Measurements from ENCODE around the gene NUP133.

Gene NUP133

GRCh38 chr1:229428256-229428655 is 79.9 kb downstream of the NUP133 start:
- Histone ChIP-seq H3K4me1 (ENCODE audit: low read depth, poor library complexity, severe bottlenecking) (peaks cover 13% of the 10 kb centered on the region), H3K79me2 (ENCODE audit: insufficient read depth, low read depth) (no peaks in the 10 kb centered on the region), H4K20me1 (ENCODE audit: insufficient read depth) (no peaks in the 10 kb centered on the region), H3K27ac (no peak overlapping the region), H3K27me3 (ENCODE audit: insufficient read depth, low read depth) (no peaks in the 10 kb centered on the region; the same call in 1 of the 2 replicates), H2AFZ (ENCODE audit: low read depth) (no peak overlapping the region), H3K9ac (no peak overlapping the region), H3K4me2 (no peak overlapping the region), H3K4me3 (IDR thresholded peaks at IDR 0.05; ENCODE audit: insufficient read depth, low read depth, low read length) (no peak overlapping the region), H3K36me3 (ENCODE audit: insufficient read depth) (no peaks in the 10 kb centered on the region)
- no peak for TF ChIP-seq CTCF (conservative IDR thresholded peaks at IDR 0.05; ENCODE audit: low read depth, low read length)

GRCh38 chr1:229427572-229427971 is 80.6 kb downstream of the NUP133 start:
- no peaks in the 10 kb centered on the region; the same call in 1 of the 2 replicates for H3K27me3 ChIP-seq (ENCODE audit: insufficient read depth, low read depth)
- no peak overlapping the region for H2AFZ ChIP-seq (ENCODE audit: low read depth)
- TF ChIP-seq CTCF (conservative IDR thresholded peaks at IDR 0.05; ENCODE audit: low read depth, low read length) = no peak
- no peaks in the 10 kb centered on the region for H3K79me2 ChIP-seq (ENCODE audit: insufficient read depth, low read depth)
- no peak overlapping the region for H3K27ac ChIP-seq
- H4K20me1 ChIP-seq (ENCODE audit: insufficient read depth) = no peaks in the 10 kb centered on the region
- no peak overlapping the region for H3K4me3 ChIP-seq (IDR thresholded peaks at IDR 0.05; ENCODE audit: insufficient read depth, low read depth, low read length)
- peaks cover 13% of the 10 kb centered on the region for H3K4me1 ChIP-seq (ENCODE audit: low read depth, poor library complexity, severe bottlenecking)
- no peak overlapping the region for H3K9ac ChIP-seq
- no peak overlapping the region for H3K4me2 ChIP-seq
- no peaks in the 10 kb centered on the region for H3K36me3 ChIP-seq (ENCODE audit: insufficient read depth)

- Histone ChIP-seq H3K36me3 (ENCODE audit: insufficient read depth) (no peaks in the 10 kb centered on the region), H3K79me2 (ENCODE audit: insufficient read depth, low read depth) (no peaks in the 10 kb centered on the region), H3K4me2 (no peak overlapping the region), H3K27me3 (ENCODE audit: insufficient read depth, low read depth) (no peaks in the 10 kb centered on the region; the same call in 1 of the 2 replicates), H3K4me1 (ENCODE audit: low read depth, poor library complexity, severe bottlenecking) (peaks cover 13% of the 10 kb centered on the region), H3K9ac (no peak overlapping the region), H3K4me3 (IDR thresholded peaks at IDR 0.05; ENCODE audit: insufficient read depth, low read depth, low read length) (no peak overlapping the region), H3K27ac (no peak overlapping the region), H4K20me1 (ENCODE audit: insufficient read depth) (no peaks in the 10 kb centered on the region), H2AFZ (ENCODE audit: low read depth) (no peak overlapping the region)
- no peak for TF ChIP-seq CTCF (conservative IDR thresholded peaks at IDR 0.05; ENCODE audit: low read depth, low read length)
Measured at GRCh38 chr1:229425564-229426159, 82.5 kb downstream of the NUP133 start.

GRCh38 chr1:229420765-229421164 is 87.4 kb downstream of the NUP133 start:
- no peak overlapping the region for H3K4me2 ChIP-seq
- no peaks in the 10 kb centered on the region for H3K36me3 ChIP-seq (ENCODE audit: insufficient read depth)
- no peaks in the 10 kb centered on the region for H3K79me2 ChIP-seq (ENCODE audit: insufficient read depth, low read depth)
- no peak overlapping the region for H3K9ac ChIP-seq
- no peak for TF ChIP-seq CTCF (conservative IDR thresholded peaks at IDR 0.05; ENCODE audit: low read depth, low read length)
- H3K27ac ChIP-seq = no peak overlapping the region
- no peak overlapping the region for H2AFZ ChIP-seq (ENCODE audit: low read depth)
- no peak overlapping the region for H3K4me3 ChIP-seq (IDR thresholded peaks at IDR 0.05; ENCODE audit: insufficient read depth, low read depth, low read length)
- no peaks in the 10 kb centered on the region; the same call in 1 of the 2 replicates for H3K27me3 ChIP-seq (ENCODE audit: insufficient read depth, low read depth)
- H4K20me1 ChIP-seq (ENCODE audit: insufficient read depth) = no peaks in the 10 kb centered on the region
- no peaks in the 10 kb centered on the region for H3K4me1 ChIP-seq (ENCODE audit: low read depth, poor library complexity, severe bottlenecking)

Measured in KMS-11 (cell line).